NCI-H526 (cell line): ENCODE results near the gene PPARGC1A.

Source experiments
- DNase-seq, 2 experiments: peaks; one replicate each; lab custom pipeline; 2025; lab: John Stamatoyannopoulos, UW

Gene PPARGC1A

GRCh38 chr4:23906839-23907238 lies 17.0 kb upstream of the PPARGC1A start:
- DNase-seq = no peak

GRCh38 chr4:23904639-23905071 lies 14.8 kb upstream of the PPARGC1A start:
- no peak for DNase-seq

- DNase-seq = peak in 1 of 2 experiments; percentile 3
Measured at GRCh38 chr4:23903859-23904438, 14.1 kb upstream of the PPARGC1A start.

- DNase-seq = no peak
Measured at GRCh38 chr4:23902222-23902804, 12.5 kb upstream of the PPARGC1A start.

DNA sequence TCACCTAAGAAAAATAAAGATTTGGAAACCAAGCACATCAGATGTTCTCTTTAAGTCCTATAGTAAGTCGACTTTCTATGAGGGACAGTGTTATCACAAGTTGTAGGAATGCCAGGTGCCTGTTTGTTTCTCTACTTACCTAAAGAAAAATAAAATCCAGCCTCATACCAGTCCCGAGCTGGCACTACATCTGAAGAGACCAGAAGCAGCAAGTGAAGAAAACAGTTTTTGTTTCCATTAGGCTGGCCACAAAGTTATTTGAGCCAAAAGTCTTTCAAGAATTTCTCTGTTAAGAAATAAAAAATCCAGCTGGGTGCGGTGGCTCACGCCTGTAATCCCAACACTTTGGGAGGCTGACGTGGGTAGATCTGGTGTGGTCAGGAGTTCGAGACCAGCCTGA lies 10.8 kb upstream of the PPARGC1A start:
- no peak for DNase-seq

- no peak for DNase-seq
Measured at GRCh38 chr4:23899565-23899964, 9.7 kb upstream of the PPARGC1A start.

- no peak for DNase-seq
Measured at GRCh38 chr4:23897564-23898109, 7.8 kb upstream of the PPARGC1A start.

GRCh38 chr4:23894021-23894420 lies 4.2 kb upstream of the PPARGC1A start:
- DNase-seq = no peak

DNA sequence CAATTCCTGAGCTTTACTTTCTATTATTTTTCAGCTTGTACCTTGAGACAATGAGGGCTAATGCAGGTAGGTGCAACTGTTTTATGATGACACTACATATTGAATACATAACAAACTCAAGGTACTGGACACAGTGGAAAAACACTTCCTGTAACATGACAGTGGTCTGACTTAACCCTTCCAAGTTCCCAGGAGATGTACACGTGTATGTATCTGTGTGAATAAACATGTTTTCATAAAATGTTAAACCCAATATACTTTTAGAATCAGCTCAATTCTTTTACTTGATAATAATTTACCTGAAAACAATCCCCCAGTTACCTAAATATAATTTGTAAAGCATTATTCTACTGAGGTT lies 1.2 kb upstream of the PPARGC1A start:
- no peak for DNase-seq

DNA sequence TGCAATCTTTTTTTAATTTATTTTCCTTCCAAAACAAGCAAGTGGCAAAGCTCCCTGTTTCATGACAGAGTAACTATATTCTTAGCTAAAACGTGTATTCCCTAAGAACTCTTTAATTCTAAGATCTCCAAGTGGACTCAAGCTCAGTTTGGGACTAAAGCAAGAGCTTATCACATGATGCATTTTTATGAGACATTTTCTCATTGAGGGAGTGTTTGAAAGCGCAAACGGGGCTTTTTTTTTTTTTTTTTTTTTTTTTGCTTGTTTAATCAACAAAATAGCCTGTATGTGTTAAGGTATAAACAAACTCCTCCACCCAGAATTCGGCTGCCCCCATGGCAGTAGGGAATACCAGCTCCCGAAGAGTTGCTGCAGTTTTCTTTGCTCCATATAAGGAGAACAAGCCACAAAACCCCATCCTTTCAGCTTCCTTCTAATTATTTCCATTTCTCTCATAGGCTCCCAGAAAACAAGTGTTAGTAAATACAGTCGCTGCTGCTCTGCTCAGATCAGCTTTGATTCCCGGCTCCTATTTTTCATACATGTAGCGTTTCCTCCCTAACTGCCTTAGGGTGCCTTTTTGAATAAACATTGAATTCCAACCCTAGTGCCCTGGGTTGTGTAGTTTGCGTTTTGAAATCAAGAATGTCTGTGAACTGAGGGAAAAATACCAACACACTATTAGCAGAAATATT lies 669 bp upstream of the PPARGC1A start:
- DNase-seq = no peak

DNA sequence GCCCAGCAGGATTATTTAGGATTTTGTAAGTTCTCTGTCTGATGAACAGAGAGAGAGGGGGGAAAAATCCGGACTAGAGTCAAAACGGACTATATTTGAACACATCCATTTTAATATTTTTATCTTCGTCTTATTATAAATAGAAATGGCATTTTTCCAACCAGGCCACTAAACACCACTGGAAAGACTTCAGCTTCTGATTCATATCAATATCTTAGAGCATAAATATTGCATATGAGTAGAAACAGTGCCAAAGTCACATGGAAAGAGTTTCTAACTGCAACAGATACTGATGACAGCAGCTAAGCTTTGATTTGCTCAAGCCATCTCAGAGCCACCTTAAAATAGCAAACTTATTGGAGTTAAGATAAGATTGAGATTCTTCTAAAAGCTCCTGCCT lies 456 bp downstream of the PPARGC1A start:
- no peak for DNase-seq

DNA sequence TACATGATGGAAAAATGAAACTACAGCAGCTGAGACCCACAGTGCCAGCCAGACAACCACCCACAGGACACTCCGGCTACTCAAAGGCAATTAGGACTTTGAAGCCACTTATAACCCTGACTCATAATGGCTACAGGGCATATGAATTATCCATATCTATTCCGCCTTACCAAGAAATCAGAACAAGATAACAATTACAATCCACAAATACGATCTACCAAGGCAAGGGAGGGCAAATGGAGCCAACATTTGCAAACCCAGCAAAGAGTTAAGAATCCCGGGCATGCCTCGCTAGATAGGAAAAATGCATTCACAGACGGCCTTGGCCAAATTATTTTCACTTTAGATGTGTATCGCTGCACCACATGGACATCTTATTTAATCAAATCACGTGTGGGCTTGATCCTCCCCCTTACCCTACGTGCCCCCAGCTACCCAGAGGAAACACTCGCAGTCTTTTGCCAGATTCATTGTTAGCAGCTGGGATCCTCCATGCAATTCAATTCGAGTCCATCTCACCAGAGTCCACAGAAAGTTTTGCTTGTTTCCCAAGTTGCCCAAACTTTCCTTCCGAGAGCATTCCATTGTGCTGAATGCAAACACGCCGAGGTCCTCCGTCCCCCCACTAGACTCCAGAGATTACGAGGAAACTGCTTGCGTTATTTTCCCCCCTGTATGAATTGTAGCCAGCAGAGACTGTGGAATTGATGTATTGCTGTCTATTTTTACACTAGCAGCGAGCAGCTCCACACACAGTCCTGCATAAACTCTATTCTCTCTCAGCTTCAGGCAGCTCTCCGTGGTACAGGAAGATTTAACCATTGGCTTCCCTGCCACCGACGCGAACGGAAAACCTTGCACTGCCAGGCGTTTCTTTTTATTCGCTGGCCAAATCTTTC lies 1.2 kb downstream of the PPARGC1A start:
- DNase-seq = no peak

DNA sequence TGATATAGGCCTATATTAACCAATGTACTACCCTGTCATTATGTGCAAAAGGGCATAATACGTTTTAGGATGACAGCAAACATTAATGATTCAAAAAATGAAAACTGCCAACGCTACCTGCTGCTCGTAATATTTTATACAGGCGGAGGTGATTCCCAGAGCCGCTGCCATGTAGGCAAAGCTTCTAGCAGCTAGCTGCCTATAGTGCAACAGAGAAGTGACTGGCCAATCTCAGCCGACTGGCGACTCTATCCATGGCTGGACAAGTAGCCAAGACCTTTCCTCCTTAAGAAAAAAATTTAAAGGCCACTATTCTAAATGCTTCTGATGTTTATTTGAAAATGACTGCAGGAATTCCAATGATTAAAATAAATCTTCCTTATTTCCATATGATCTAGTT lies 1.9 kb downstream of the PPARGC1A start:
- DNase-seq = no peak

- DNase-seq = no peak
Measured at GRCh38 chr4:23887173-23887572, 2.7 kb downstream of the PPARGC1A start.

- no peak for DNase-seq
Measured at GRCh38 chr4:23885943-23886590, 3.8 kb downstream of the PPARGC1A start.

DNA sequence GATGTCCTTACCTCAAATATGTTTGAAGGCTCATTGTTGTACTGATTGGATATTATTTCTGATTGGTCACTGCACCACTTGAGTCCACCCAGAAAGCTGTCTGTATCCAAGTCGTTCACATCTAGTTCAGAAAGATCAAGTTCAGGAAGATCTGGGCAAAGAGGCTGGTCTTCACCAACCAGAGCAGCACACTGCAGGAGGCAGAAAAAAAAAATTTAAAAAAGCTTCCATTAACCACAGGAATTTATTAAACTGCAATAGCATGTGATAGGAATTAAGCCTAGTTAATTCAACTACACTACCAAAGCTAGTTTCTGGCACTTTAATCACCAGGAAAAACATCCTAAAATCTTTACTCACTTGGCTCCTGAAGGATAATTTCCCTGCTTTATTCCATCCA lies 5.1 kb downstream of the PPARGC1A start:
- DNase-seq = no peak

GRCh38 chr4:23884261-23884660 lies 5.6 kb downstream of the PPARGC1A start:
- DNase-seq = no peak

- no peak for DNase-seq
Measured at GRCh38 chr4:23882976-23883531, 6.8 kb downstream of the PPARGC1A start.

GRCh38 chr4:23881674-23882337 lies 8.0 kb downstream of the PPARGC1A start:
- peak in 1 of 2 experiments; percentile 19 for DNase-seq

GRCh38 chr4:23881052-23881501 lies 8.8 kb downstream of the PPARGC1A start:
- no peak for DNase-seq
